ENCODE data around the gene LSM14A.
"Not testable (repeated sequence)": the region's sequence is repeated elsewhere in the genome, so short reads cannot be mapped to it uniquely, and the experiment has no call there.

GRCh38 chr19:34253681-34254045, 81.4 kb downstream of the LSM14A start:
- not testable (repeated sequence) for TF ChIP-seq CTCF (conservative IDR thresholded peaks at IDR 0.05; ENCODE audit: low read length); EZH2phosphoT487 (IDR thresholded peaks at IDR 0.05; ENCODE audit: borderline replicate concordance)
